SK-N-SH (cell line): ENCODE measurements around the gene CTBP2.

Experiments used
- EP300 ChIP-seq, 2 experiments: IDR thresholded peaks; 2 replicates each; pipeline versions ENCODE4 v1.4.0 to v1.6.1; 2012; ENCODE audit warnings: borderline replicate concordance in 1 of 2, low read depth in 1 of 2, low read length in 1 of 2
- EZH2phosphoT487 ChIP-seq: fragments of 200-600 bp; sonication (generic); IDR thresholded peaks from 2 replicates; pipeline ENCODE4 v1.6.1; 2017; ENCODE audit warnings: low read depth, mixed run types, mild to moderate bottlenecking, antibody characterized with exemption, moderate library complexity, borderline replicate concordance
- GABPA ChIP-seq: IDR thresholded peaks from 2 replicates; pipeline ENCODE4 v1.4.0; 2012; ENCODE audit warnings: low read depth, mild to moderate bottlenecking
- MAX ChIP-seq: IDR thresholded peaks from 2 replicates; pipeline ENCODE4 v1.4.0; 2012; ENCODE audit warnings: low read depth
- MEF2A ChIP-seq: IDR thresholded peaks from 2 replicates; pipeline ENCODE4 v1.4.0; 2012; ENCODE audit warnings: low read depth, borderline replicate concordance
- POLR2AphosphoS5 ChIP-seq: IDR thresholded peaks from 2 replicates; pipeline ENCODE4 v1.6.1; 2012; ENCODE audit warnings: low read depth, low read length
- RCOR1 ChIP-seq: fragments of 150-350 bp; IDR thresholded peaks from 2 replicates; pipeline ENCODE4 v1.6.1; 2017; ENCODE audit warnings: antibody characterized with exemption, low read length
- TAF1 ChIP-seq: IDR thresholded peaks from 2 replicates; pipeline ENCODE4 v1.6.1; 2012; ENCODE audit warnings: low read depth, mild to moderate bottlenecking, low read length, moderate library complexity, borderline replicate concordance
- TCF12 ChIP-seq: IDR thresholded peaks from 2 replicates; pipeline ENCODE4 v1.4.0; 2012
- YY1 ChIP-seq: IDR thresholded peaks from 2 replicates; pipeline ENCODE4 v1.4.0; 2012; ENCODE audit warnings: low read depth, mild to moderate bottlenecking
- TF ChIP-seq, protein P1 (sequence below): fragments of 200-600 bp; sonication (generic); IDR thresholded peaks from 2 replicates; pipeline ENCODE4 v1.6.1; 2017; ENCODE audit warnings: antibody characterized with exemption, mild to moderate bottlenecking, moderate library complexity
- TF ChIP-seq, protein P2 (sequence below): fragments of 150-350 bp; IDR thresholded peaks from 2 replicates; pipeline ENCODE4 v1.6.1; 2016; ENCODE audit warnings: mild to moderate bottlenecking, low read depth, low read length

DNA sequence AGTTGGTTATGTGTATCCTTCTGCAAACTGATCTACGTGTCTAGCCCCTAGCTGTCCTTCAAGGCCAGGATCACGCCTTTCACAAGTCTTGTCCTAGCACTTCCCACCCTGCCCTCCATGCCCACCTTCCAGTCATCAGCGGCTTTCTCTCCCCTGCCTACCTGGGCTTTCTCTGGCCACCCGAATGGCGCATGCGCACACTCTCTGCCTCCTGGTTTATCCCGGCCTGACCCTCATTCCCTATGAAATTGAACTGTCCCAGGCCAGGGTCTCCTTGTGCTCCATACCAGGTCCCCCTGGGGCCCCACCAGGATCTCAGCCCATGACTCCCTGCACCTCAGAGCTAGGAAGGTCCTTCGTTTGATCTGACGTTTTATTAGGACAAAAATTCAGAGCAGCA lies 31.6 kb upstream of the CTBP2 start:
- TF ChIP-seq RCOR1 (no peak), YY1 (no peak), POLR2AphosphoS5 (no peak), MAX (no peak), GABPA (no peak), EZH2phosphoT487 (no peak), TAF1 (no peak), MEF2A (no peak), EP300 (IDR thresholded peaks at IDR 0.05; ENCODE audit: borderline replicate concordance in 1 of 2, low read depth in 1 of 2, low read length in 1 of 2) (no peak), TCF12 (no peak)
- TF ChIP-seq, protein P1, sequence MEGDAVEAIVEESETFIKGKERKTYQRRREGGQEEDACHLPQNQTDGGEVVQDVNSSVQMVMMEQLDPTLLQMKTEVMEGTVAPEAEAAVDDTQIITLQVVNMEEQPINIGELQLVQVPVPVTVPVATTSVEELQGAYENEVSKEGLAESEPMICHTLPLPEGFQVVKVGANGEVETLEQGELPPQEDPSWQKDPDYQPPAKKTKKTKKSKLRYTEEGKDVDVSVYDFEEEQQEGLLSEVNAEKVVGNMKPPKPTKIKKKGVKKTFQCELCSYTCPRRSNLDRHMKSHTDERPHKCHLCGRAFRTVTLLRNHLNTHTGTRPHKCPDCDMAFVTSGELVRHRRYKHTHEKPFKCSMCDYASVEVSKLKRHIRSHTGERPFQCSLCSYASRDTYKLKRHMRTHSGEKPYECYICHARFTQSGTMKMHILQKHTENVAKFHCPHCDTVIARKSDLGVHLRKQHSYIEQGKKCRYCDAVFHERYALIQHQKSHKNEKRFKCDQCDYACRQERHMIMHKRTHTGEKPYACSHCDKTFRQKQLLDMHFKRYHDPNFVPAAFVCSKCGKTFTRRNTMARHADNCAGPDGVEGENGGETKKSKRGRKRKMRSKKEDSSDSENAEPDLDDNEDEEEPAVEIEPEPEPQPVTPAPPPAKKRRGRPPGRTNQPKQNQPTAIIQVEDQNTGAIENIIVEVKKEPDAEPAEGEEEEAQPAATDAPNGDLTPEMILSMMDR = no peak
- TF ChIP-seq, protein P2, sequence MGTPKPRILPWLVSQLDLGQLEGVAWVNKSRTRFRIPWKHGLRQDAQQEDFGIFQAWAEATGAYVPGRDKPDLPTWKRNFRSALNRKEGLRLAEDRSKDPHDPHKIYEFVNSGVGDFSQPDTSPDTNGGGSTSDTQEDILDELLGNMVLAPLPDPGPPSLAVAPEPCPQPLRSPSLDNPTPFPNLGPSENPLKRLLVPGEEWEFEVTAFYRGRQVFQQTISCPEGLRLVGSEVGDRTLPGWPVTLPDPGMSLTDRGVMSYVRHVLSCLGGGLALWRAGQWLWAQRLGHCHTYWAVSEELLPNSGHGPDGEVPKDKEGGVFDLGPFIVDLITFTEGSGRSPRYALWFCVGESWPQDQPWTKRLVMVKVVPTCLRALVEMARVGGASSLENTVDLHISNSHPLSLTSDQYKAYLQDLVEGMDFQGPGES = no peak
